ENCODE measurements around the gene PRKACG. TPM values are rescaled to one million over a fixed set of nuclear protein-coding genes. Genes with fewer than 3 reads are reported as not detected.

Gene PRKACG
- total and polyA plus RNA-seq, 2 of the 8 experiments (the other 6 are each of a cell fraction or from before 2014, with no cell fraction given) = not detected

- TF ChIP-seq BCL11A (IDR thresholded peaks at IDR 0.05; ENCODE audit: low read depth in 2 of 2, low read length in 2 of 2) (no peak), KDM5A (IDR thresholded peaks at IDR 0.05; ENCODE audit: low read length) (no peak), SIN3A (conservative IDR thresholded peaks at IDR 0.05 in 1 of 2, IDR thresholded peaks at IDR 0.05 in 1 of 2; ENCODE audit: low read depth in 1 of 2, low read length in 2 of 2) (no peak), SAP30 (IDR thresholded peaks at IDR 0.05; ENCODE audit: insufficient read depth, insufficient replicate concordance, low read length) (no peak), CHD1 (IDR thresholded peaks at IDR 0.05; ENCODE audit: low read depth, low read length) (no peak)
Measured at GRCh38 chr9:68997666-68998065, 16.2 kb downstream of the PRKACG start (continued).

Measured in H1 (cell line).